Activated CD8-positive, alpha-beta memory T cell treated with anti-CD3 and anti-CD28 coated beads for 24 hours (primary cell): ENCODE data around the gene RSPRY1.
A peak's percentile ranks its signal among the peaks of the same experiment; 100 is the strongest.
"Not testable (repeated sequence)": the region's sequence is repeated elsewhere in the genome, so short reads cannot be mapped to it uniquely, and the experiment has no call there.

ENCODE experiments used
- DNase-seq: peaks from one replicate; pipeline ENCODE4 v3.0.0-alpha.2; 2020

Gene RSPRY1

GRCh38 chr16:57186872-57187854 lies 1.0 kb downstream of the RSPRY1 start:
- DNase-seq = peak; percentile 60

DNA sequence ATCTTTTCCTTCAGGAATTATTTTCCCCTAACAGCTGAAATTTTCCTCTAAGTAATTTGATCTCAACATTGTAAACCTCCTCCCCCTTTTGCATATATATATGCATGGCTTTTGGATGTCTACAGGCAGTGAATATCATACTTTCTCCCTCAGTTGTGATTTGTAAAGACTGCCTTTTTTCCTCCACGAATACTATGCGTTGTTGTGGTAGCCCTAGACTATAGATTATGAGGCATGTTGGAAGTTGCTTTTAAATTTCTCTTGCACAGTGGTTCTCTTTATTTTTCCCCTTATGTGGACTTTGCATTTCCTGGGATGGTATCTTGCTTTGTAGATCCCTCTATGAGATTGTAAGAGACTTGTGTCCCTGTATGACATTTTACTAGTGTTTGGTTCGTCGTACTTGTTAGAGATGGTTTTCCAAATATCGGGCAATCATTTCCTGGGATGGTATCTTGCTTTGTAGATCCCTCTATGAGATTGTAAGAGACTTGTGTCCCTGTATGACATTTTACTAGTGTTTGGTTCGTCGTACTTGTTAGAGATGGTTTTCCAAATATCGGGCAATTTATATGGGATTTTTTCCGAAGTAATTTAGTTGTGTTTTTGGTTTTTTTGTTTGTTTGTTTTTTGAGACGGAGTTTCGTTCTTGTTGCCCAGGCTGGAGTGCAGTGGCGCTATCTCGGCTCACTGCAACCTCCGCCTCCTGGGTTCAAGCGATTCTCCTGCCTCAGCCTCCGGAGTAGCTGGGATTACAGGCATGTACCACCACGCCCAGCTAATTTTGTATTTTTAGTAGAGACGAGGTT lies 2.0 kb downstream of the RSPRY1 start:
- DNase-seq = not testable (repeated sequence)

- no peak for DNase-seq
Observed at GRCh38 chr16:57188711-57189002, 2.5 kb downstream of the RSPRY1 start.

DNA sequence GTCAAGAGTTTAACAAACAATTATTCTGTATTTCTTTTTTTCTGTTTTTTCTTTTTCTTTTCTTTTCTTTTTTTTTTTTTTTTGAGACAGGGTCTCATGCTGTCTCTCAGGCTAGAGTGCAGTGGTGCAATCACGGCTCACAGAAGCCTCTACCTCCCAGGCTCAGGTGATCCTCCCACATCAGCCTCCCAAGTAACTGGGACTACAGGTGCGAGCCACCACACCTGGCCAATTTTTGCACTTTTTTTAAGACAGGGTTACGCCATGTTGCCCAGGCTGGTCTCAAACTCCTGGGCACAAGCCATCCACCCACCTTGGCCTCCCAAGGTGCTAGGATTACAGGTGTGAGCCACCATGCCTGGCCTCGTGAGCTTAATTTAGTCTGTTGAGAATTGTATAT lies 3.4 kb downstream of the RSPRY1 start:
- DNase-seq = not testable (repeated sequence)

DNA sequence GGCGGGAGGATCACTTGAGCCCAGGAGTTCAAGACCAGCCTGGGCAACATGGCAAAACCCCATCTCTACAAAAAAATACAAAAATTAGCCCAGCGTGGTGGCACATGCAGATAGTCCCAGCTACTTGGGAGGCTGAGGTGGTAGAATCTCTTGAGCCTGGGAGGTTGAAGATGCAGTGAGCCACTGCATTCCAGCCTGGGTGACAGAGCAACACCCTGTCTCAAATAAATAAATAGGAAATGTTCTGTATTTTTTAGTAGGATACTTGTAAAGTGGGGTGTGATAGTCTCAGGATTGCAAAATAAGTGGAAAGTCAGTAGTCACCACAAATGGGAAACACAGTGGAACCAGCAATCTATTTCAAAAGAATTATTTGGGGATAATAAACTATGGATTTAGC lies 4.0 kb downstream of the RSPRY1 start:
- DNase-seq = no peak

DNA sequence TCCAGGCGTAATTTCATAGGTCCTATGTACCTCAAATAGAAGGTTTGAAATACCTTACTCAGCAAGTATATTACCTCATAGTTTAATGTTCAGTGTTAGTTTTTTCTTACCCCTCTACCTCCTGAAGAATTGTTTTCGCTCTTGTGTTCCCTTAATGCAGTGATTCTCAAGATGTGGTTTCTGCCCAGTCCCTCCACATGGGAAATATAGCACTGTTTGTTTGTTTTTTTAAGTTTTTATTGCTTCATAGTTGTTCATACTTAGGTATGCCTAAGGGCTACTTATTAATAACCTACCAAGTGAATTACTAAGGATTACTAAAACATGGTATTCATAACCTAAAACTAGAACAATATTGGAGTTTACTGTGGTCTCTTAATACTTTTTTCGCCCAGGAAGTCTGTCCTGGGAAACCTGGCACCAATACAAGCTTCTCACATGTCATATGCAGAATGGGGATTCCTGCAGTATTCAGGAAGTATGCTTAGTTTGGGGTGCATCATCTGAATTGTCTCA lies 5.0 kb downstream of the RSPRY1 start:
- no peak for DNase-seq

DNA sequence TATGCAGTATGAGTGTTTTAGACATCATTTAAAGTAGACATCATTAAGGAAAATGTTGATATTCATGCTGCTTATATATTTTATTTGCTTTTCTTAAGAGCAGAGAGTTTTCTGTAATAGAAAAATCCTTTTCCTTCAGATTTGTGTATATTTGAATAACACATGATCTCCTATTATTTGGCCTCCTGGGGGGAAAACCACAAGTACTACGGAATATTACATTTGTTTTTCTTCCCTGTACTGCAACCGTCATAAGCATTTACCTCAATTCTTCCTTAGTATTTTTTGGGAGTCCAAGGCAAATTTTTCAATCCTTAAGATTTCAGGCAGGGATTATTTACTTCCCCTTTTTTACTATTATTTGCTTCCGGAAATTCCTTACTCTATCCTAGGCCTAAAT lies 6.0 kb downstream of the RSPRY1 start:
- no peak for DNase-seq

DNA sequence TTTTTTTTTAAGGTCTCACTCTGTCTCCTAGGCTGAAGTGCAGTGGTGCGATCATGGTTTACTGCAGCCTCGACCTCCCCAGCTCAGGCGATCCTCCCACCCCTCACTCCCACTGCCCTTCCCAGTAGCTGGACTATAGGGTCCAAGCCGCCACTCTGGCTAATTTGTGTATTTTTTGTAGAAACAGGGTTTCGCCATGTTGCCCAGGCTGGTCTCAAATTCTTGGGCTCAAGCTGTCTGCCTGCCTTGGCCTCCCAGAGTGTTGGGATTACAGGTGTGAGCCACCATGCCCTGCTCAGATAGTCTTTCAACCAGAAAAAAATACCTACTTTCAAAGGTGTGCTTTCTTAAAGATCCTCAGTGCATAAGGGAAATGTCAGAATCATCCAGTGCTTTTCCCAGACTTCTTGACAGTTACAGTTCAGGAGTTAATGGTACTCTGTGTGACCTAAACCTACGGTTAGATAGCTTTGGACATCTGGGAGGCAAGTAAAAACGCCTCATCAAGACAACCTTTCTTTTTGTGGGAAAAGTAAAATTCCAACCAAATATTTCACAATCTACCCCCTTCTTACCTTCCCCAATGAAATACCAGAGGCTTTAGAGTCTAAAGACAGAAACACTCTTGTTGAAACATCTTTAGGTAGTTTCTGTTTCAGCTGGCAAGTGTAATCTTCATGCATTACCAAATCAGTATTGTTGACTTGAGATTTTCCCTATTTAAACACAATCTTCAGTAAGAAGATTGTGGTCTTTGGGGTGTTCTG lies 6.8 kb downstream of the RSPRY1 start:
- DNase-seq = no peak

- DNase-seq = no peak
Observed at GRCh38 chr16:57194512-57194911, 8.4 kb downstream of the RSPRY1 start.

DNA sequence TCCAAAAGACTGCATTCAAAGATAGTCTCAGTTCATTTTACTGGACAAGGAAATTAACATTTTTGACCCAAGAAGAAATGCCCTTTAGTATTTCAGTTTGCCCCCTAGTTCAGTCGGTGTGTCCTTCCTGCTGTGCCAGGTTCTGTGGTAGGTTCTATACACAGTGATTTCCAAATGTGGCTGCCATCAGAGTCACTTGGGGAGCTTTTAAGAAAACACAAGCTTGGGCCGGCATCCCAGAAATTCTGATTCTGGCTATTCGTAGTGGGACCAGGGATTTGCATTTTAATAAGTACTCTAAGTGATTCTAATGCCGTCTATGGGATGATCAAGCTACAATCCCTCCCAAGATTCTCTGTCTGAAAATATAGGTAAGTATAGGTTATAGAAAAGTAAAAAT lies 10.2 kb downstream of the RSPRY1 start:
- no peak for DNase-seq

GRCh38 chr16:57196753-57197152 lies 10.6 kb downstream of the RSPRY1 start:
- DNase-seq = no peak

DNA sequence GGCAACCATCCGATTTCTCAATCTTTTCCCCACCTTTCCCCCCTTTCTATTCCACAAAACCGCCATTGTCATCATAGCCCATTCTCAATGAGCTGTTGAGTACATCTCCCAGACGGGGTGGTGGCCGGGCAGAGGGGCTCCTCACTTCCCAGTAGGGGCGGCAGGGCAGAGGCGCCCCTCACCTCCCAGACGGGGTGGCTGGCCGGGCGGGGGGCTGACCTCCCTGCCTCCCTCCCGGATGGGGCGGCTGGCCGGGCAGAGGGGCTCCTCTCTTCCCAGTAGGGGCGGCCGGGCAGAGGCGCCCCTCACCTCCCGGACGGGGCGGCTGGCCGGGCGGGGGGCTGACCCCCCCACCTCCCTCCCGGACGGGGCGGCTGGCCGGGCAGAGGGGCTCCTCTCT lies 14.2 kb downstream of the RSPRY1 start:
- DNase-seq = not testable (repeated sequence)

- not testable (repeated sequence) for DNase-seq
Observed at GRCh38 chr16:57200926-57201325, 14.8 kb downstream of the RSPRY1 start.

DNA sequence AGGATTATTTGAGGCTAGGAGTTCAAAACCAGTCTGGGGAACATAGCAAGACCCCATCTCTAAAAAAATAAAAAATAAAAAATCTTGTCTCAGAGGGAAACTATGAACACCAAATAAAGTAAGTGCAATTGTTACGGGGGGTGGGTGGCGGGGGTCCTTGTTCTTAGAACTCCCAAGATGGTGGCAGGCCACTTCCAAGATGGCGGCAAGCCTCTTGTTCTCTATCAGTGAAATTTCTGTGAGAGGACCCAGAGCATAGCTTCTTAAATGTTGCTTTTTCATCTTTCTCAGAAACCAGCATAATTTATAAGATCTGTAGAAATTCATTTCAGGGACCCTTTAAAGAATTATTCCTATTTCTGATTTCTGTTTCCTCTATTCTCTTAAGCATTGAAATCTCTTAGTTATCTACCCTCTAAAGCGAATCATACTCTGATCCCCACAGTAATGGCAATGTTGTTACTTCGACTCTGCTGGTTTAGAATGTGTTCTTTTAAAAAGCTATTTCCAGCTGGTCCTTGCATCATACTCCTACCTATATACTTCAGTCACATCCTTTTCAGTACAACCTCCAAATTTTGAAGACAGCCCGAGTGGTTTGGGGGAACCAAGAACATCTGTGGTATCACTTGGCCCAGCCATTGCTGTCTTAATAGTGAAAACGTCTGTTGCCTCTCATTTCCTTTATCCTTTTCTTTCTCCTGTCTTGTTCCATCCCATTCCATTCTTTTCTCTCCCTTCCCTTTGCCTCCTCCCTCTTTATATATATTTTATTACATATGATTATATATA lies 16.2 kb downstream of the RSPRY1 start:
- no peak for DNase-seq

DNA sequence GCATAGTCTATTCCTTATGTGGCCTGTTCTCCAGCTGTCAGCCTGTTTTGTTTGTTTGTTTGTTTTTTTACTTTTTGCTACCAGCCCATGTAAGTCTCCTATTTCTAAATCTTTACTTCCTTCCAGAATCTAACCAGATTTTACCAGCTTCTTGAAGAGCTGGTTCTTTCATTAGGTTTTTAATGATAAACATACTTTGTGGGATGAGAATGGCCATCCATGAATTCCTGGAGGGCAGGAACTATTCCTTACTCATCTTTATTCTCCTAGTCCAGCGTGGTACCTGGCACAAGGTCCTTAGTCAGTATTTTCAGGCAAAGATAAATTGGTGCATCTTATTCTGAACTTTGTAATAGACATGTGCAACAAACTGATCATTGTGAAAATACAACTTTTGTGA lies 17.3 kb downstream of the RSPRY1 start:
- no peak for DNase-seq

- DNase-seq = no peak
Observed at GRCh38 chr16:57204675-57205074, 18.5 kb downstream of the RSPRY1 start.

- DNase-seq = no peak
Observed at GRCh38 chr16:57208926-57209325, 22.8 kb downstream of the RSPRY1 start.

- DNase-seq = no peak
Observed at GRCh38 chr16:57209780-57210179, 23.7 kb downstream of the RSPRY1 start.

GRCh38 chr16:57213462-57213861 lies 27.3 kb downstream of the RSPRY1 start:
- DNase-seq = no peak

DNA sequence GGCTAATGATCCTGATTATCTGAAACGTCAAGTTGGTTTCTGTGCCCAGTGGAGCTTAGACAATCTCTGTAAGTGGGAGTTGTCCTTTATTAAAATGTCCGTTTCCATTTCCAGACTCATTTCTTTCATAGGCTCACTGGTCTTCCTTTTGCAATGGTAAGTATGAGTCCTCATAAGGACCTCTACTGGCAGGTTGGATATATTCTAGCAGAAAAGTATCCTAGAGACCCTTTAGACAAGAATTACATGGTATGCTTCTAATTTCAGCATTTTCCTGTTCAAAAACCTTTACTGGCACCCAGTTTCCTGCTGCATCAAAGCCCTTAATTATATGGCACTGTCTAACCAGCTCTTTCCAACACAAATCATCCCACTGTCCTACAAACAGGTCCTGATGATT lies 30.8 kb downstream of the RSPRY1 start:
- DNase-seq = no peak

- no peak for DNase-seq
Observed at GRCh38 chr16:57223057-57223456, 36.9 kb downstream of the RSPRY1 start.

GRCh38 chr16:57224651-57225335 lies 38.7 kb downstream of the RSPRY1 start:
- no peak for DNase-seq
